Heart right ventricle (tissue), 16 donors: ENCODE results near the gene GPR42. TPM values are rescaled to one million over a fixed set of nuclear protein-coding genes. Genes with fewer than 3 reads are reported as not detected.

ENCODE experiments used
- ATAC-seq, 8 donors: fragments of 200-7000 bp; cut with Tn5 transposase; one replicate each; pipeline ENCODE4 v1.9.1; 2020; ENCODE audit warnings: mild to moderate bottlenecking in 8 of 8, moderate library complexity in 8 of 8, moderate number of reproducible peaks in 1 of 8
- DNase-seq, 2 donors: peaks; one replicate each; pipeline ENCODE4 v3.0.0-alpha.2; 2020
- H3K27ac ChIP-seq, 10 donors: fragments of 200-600 bp; sonication (generic) in 2 of 10; one replicate each; pipeline versions ENCODE4 v1.5.0 to v1.8.0; 2020 to 2022; ENCODE audit warnings: mild to moderate bottlenecking in 3 of 10
- H3K27me3 ChIP-seq, 7 donors: fragments of 200-600 bp; one replicate each; pipeline ENCODE4 v1.8.0; 2021 to 2022; ENCODE audit warnings: mild to moderate bottlenecking in 2 of 7
- H3K36me3 ChIP-seq, 9 donors: fragments of 200-600 bp; sonication (generic) in 1 of 9; one replicate each; pipeline versions ENCODE4 v1.5.0 to v1.8.0; 2020 to 2022; ENCODE audit warnings: mild to moderate bottlenecking in 2 of 9
- H3K4me1 ChIP-seq, 9 donors: fragments of 200-600 bp; sonication (generic) in 1 of 9; one replicate each; pipeline versions ENCODE4 v1.5.0 to v1.8.0; 2020 to 2022; ENCODE audit warnings: mild to moderate bottlenecking in 4 of 9
- H3K4me3 ChIP-seq, 10 donors: fragments of 200-600 bp; sonication (generic) in 2 of 10; one replicate each; pipeline versions ENCODE4 v1.5.0 to v1.8.0; 2020 to 2022; ENCODE audit warnings: mild to moderate bottlenecking in 7 of 10, moderate library complexity in 2 of 10
- H3K9me3 ChIP-seq, 11 donors: fragments of 200-600 bp in 10 of 11; sonication (generic) in 2 of 11; one replicate each; pipeline versions ENCODE4 v1.5.0 to v1.8.0; 2013 to 2022; ENCODE audit warnings: mild to moderate bottlenecking in 2 of 11, control low read depth in 1 of 11, moderate library complexity in 1 of 11
- WGBS, 2 donors: extraction: QIAGEN DNeasy Blood & Tissue Kit; methylation state at CpG; one replicate each; pipeline ENCODE4 v1.1.7; 2013; ENCODE audit warnings: inconsistent platforms in 1 of 2; 5-methylcytosine and 5-hydroxymethylcytosine counted together
- intact Hi-C, 10 donors: fragments of 100-400 bp; cut with DNase I; formaldehyde crosslinking; loops; one replicate each; pipeline versions ENCODE4 v1.11.1 to v1.14.2; 2022
- polyA plus RNA-seq, 2 donors: library from polyadenylated mRNA; stranded (reverse); fragments of 200-250 nt; gene quantifications; one replicate each; pipeline ENCODE4 v1.2.3, GENCODE V29; 2013
- total RNA-seq, 10 donors: library from RNA; stranded (reverse); fragmentation: NEBNext Ultra II Directional in 3 of 10; extraction: Animal tissue kit (Norgen Biotek cat#: 25700) in 3 of 10; gene quantifications; one replicate each; pipeline versions ENCODE4 v1.2.1 to v1.2.4, GENCODE V29; 2021 to 2023
- TF ChIP-seq, protein P1 (sequence below), 9 donors: fragments of 200-600 bp; sonication (generic) in 2 of 9; IDR thresholded peaks; one replicate each; pipeline versions ENCODE4 v1.5.0 to v1.8.0; 2021 to 2022; ENCODE audit warnings: antibody characterized with exemption in 9 of 9, mild to moderate bottlenecking in 5 of 9, moderate library complexity in 1 of 9
- donor health status: Arrhythmogenic right ventricular cardiomyopathy.
- donor health status: ischemic (EF 13 %, LVEDD 7.1; RV severe dilation, severe dysfunction).
- donor health status: healthy with polysubstance abuse.
- donor health status: DM: no; HTN: yes; CAD: no.
- donor health status: DM: no; HTN: no; CAD: no.
- donor health status: ischemic (EF 25% LVEDD 6.9; RV normal size, moderate dysfunction).
- donor health status: ischemic (EF 25% LVEDD 5.7; RV mildly dilated, moderate dysfunction).
- donor health status: healthy.
- donor health status: DM: yes; HTN: yes; CAD: no.
- donor health status: Ischemic cardiomyopathy.
- donor health status: ischemic (EF 35%, LVEDD 5.7; RV mildly dilated, moderate dysfunction).
- donor health status: nonischemic (EF 11% LVEDD 7.7; RV severe dilation, severe dysfunction).
- donor health status: DM: yes; HTN: yes; CAD: no.
- donor health status: PGD.
- donor health status: ischemic (EF 29% LVEDD 5.4; RV normal size, mild dysfunction).
- donor health status: nonischemic (EF 23%, LVEDD 6.1; RV moderate dilation, normal function).

Gene GPR42
- total and polyA plus RNA-seq, 12 donors, result not detected

DNA sequence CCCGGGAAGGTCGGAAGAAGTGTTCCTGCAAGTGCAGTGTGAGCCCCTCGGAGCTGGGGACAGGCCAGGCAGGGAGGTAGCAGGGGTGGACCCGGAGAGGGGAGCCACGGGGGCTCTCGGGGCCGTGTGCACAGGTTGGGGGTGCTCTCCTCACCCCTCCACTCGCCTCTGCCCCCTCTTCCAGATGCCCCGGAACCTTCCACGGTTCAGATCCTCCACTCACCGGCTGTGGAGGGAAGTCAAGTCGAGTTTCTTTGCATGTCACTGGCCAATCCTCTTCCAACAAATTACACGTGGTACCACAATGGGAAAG lies 32.9 kb upstream of the GPR42 start:
- ATAC-seq, result no peak
- TF ChIP-seq, protein P1, sequence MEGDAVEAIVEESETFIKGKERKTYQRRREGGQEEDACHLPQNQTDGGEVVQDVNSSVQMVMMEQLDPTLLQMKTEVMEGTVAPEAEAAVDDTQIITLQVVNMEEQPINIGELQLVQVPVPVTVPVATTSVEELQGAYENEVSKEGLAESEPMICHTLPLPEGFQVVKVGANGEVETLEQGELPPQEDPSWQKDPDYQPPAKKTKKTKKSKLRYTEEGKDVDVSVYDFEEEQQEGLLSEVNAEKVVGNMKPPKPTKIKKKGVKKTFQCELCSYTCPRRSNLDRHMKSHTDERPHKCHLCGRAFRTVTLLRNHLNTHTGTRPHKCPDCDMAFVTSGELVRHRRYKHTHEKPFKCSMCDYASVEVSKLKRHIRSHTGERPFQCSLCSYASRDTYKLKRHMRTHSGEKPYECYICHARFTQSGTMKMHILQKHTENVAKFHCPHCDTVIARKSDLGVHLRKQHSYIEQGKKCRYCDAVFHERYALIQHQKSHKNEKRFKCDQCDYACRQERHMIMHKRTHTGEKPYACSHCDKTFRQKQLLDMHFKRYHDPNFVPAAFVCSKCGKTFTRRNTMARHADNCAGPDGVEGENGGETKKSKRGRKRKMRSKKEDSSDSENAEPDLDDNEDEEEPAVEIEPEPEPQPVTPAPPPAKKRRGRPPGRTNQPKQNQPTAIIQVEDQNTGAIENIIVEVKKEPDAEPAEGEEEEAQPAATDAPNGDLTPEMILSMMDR (IDR thresholded peaks at IDR 0.05), result no peak
- H3K4me1 ChIP-seq, result no peaks in the 10 kb centered on the region
- no peak overlapping the region for H3K27ac ChIP-seq
- WGBS, 2 donors, result 82 to 83% methylated on average over 13 of the region's 13 CpGs
- H3K4me3 ChIP-seq, result no peak overlapping the region
- no peaks in the 10 kb centered on the region for H3K36me3 ChIP-seq
- no peak for DNase-seq
- H3K9me3 ChIP-seq, result no peaks in the 10 kb centered on the region
- peaks cover 0 to 24% (median 12%) of the 10 kb centered on the region in 7 donors for H3K27me3 ChIP-seq
- intact Hi-C loops, result no loop called here

DNA sequence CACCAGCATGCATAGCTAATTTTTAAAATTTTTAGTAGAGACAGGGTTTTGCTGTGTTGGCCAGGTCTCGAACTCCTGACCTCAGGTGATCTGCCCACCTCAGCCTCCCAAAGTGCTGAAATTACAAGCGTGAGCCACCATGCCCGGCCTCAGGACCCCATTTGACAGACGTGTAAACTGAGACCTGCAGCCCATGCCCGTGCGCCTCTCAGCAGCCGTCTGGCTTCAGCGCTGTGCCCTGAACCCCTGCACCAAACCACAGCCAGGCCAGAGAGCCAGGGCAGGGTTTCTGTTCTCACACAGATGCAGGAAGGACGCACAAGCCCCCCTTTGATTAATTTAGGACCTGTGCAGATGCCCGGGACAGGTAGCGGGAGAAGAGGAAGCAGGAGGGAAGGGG lies 30.4 kb upstream of the GPR42 start:
- H3K9me3 ChIP-seq, result no peaks in the 10 kb centered on the region
- no peak overlapping the region for H3K4me3 ChIP-seq
- no peaks in the 10 kb centered on the region for H3K4me1 ChIP-seq
- TF ChIP-seq, protein P1 (IDR thresholded peaks at IDR 0.05), result no peak
- peaks cover 0 to 22% (median 2%) of the 10 kb centered on the region in 7 donors for H3K27me3 ChIP-seq
- H3K36me3 ChIP-seq, result no peaks in the 10 kb centered on the region
- DNase-seq (no peak), ATAC-seq (no peak)
- whole genome bisulfite sequencing, 2 donors, result 81 to 91% methylated on average over 11 of the region's 11 CpGs
- intact Hi-C loops, result no loop called here
- no peak overlapping the region for H3K27ac ChIP-seq

DNA sequence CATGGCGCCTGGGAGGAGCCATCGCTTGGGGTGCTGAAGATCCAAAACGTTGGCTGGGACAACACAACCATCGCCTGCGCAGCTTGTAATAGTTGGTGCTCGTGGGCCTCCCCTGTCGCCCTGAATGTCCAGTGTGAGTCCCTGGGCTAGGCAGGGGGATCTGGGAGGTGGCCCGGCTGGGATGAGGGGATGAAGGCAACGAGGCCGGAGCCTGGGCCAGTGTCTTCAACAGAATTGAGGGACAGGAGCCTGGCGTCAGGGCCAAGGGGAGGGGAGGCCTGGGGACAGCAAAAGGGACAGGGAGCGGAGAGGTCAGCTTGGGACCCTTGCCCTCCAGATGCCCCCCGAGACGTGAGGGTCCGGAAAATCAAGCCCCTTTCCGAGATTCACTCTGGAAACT lies 29.9 kb upstream of the GPR42 start:
- Histone ChIP-seq H3K36me3 (no peaks in the 10 kb centered on the region), H3K27ac (no peak overlapping the region), H3K4me3 (no peak overlapping the region), H3K27me3 (peaks cover 0 to 25% (median 6%) of the 10 kb centered on the region in 7 donors), H3K9me3 (no peaks in the 10 kb centered on the region), H3K4me1 (peaks cover 0 to 1% (median 0%) of the 10 kb centered on the region in 9 donors)
- TF ChIP-seq, protein P1 (IDR thresholded peaks at IDR 0.05), result no peak
- ATAC-seq (no peak), DNase-seq (no peak)
- intact Hi-C loops, result no loop called here
- 88 to 89% methylated on average over 16 of the region's 16 CpGs for WGBS, 2 donors

DNA sequence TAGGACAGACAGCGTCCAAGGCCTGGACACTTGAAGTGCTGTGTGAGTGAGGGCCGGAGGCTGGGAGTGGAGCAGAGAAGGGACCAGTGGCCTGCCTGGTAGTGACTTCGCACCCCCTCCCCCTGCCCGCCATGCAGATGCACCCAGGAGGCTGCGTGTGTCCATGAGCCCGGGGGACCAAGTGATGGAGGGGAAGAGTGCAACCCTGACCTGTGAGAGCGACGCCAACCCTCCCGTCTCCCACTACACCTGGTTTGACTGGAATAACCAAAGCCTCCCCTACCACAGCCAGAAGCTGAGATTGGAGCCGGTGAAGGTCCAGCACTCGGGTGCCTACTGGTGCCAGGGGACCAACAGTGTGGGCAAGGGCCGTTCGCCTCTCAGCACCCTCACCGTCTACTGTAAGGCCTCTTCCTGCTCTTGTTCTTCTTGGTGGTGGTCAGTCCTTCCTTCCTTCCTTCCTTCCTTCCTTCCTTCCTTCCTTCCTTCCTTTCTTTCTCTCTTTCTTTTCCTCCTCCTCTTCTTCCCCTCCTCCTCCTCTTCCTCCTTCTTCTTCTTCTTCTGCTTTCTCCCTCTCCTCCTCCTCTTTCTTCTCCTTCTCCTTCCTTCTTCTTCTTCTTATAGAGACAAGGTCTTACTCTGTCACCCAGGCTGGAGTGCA lies 29.2 kb upstream of the GPR42 start:
- Histone ChIP-seq H3K9me3 (no peaks in the 10 kb centered on the region), H3K27me3 (peaks cover 0 to 23% (median 9%) of the 10 kb centered on the region in 7 donors), H3K36me3 (no peaks in the 10 kb centered on the region), H3K4me1 (peaks cover 0 to 8% (median 0%) of the 10 kb centered on the region in 9 donors), H3K27ac (no peak overlapping the region), H3K4me3 (no peak overlapping the region)
- DNase-seq (no peak), ATAC-seq (no peak)
- 85 to 88% methylated on average over 14 of the region's 14 CpGs for WGBS, 2 donors
- intact Hi-C loops, result no loop called here
- TF ChIP-seq, protein P1 (IDR thresholded peaks at IDR 0.05), result no peak
